HCT116 (cell line): ENCODE data around the gene ADORA1. TPM values are rescaled to one million over a fixed set of nuclear protein-coding genes. Genes with fewer than 3 reads are reported as not detected.

ENCODE experiments used
- ATAC-seq: fragments of 200-7000 bp; cut with Tn5 transposase; 2 replicates; pipeline ENCODE4 v1.9.1; 2020; ENCODE audit warnings: mild to moderate bottlenecking, moderate library complexity
- BruUV-seq: library from RNA; stranded (reverse); fragments of 400-500 nt; replicated peaks from 2 replicates; lab custom pipeline; 2021; lab: Mats Ljungman, UMichigan
- CTCF ChIA-PET: fragments of 300-600 bp; sonication (Branson Sonifier 250); formaldehyde crosslinking; loops from one replicate; lab custom pipeline; 2021; ENCODE audit warnings: antibody characterized with exemption; lab: Charles Lee
- POLR2A ChIA-PET: fragments of 300-600, 350-600 bp; sonication (Branson Sonifier 250); formaldehyde crosslinking; loops from one replicate; lab custom pipeline; 2021; ENCODE audit warnings: antibody characterized with exemption; lab: Charles Lee
- RAD21 ChIA-PET, 2 experiments: fragments of 300-600 bp; sonication (Branson Sonifier 250); formaldehyde crosslinking; loops; one replicate each; lab custom pipeline; 2023; ENCODE audit warnings: low total read pairs in 2 of 2; ENCODE audit not compliant: uncharacterized antibody in 2 of 2, unreplicated experiment in 2 of 2, low non-redundant PET in 1 of 2; lab: Charles Lee
- DNase-seq: peaks from one replicate; pipeline ENCODE4 v3.0.0-alpha.2; 2010; ENCODE audit warnings: low read depth, low spot score
- H2AFZ ChIP-seq: fragments of 200-600 bp; shearing (Covaris generic), sonication (generic); 2 replicates; pipeline ENCODE4 v1.6.1; 2017; ENCODE audit warnings: low read depth, mixed run types, mixed read lengths, antibody characterized with exemption, low read length; ENCODE audit not compliant: poor library complexity, severe bottlenecking
- H3K27ac ChIP-seq: 2 replicates; pipeline ENCODE4 v1.5.1; 2012; ENCODE audit warnings: low read depth, low read length
- H3K27me3 ChIP-seq: fragments of 200-600 bp; sonication (generic); 2 replicates; pipeline ENCODE4 v1.6.1; 2016; ENCODE audit warnings: mixed run types, low read length, mixed read lengths; ENCODE audit not compliant: insufficient read depth
- H3K36me3 ChIP-seq, 2 experiments: fragments of 200-500 bp in 1 of 2; fragments of 200-600 bp in 1 of 2; sonication (Bioruptor generic) in 1 of 2; sonication (generic) in 1 of 2; 2 replicates each; pipeline versions ENCODE4 v1.5.1 to v1.6.1; 2014 to 2016; ENCODE audit warnings: low read length in 2 of 2, inconsistent platforms in 1 of 2, mixed read lengths in 1 of 2, mixed run types in 1 of 2; ENCODE audit not compliant: insufficient read depth in 2 of 2, control insufficient read depth in 1 of 2
- H3K4me1 ChIP-seq, 2 experiments: fragments of 200-600 bp in 1 of 2; sonication (generic) in 1 of 2; 2 replicates each; pipeline versions ENCODE4 v1.5.1 to v1.6.1; 2012 to 2017; ENCODE audit warnings: low read length in 2 of 2, inconsistent platforms in 1 of 2, mild to moderate bottlenecking in 1 of 2, mixed read lengths in 1 of 2, mixed run types in 1 of 2, moderate library complexity in 1 of 2; ENCODE audit not compliant: insufficient read depth in 2 of 2, control insufficient read depth in 1 of 2
- H3K4me2 ChIP-seq: fragments of 200-600 bp; sonication (generic); 2 replicates; pipeline ENCODE4 v1.6.1; 2017; ENCODE audit warnings: mixed run types, low read length, mixed read lengths
- H3K4me3 ChIP-seq, 2 experiments: fragments of 200-600 bp in 1 of 2; sonication (generic) in 1 of 2; replicated peaks in 1 of 2; 2 replicates each; pipeline ENCODE4 v1.5.1; 2011 to 2016; ENCODE audit warnings: low read length in 2 of 2, control low read depth in 1 of 2, low read depth in 1 of 2, mild to moderate bottlenecking in 1 of 2, mixed read lengths in 1 of 2, mixed run types in 1 of 2
- H3K79me2 ChIP-seq: fragments of 200-600 bp; sonication (generic); 2 replicates; pipeline ENCODE4 v1.6.1; 2017; ENCODE audit warnings: mild to moderate bottlenecking, mixed run types, low read length, moderate library complexity, mixed read lengths; ENCODE audit not compliant: insufficient read depth
- H3K9ac ChIP-seq: fragments of 200-600 bp; sonication (generic); 2 replicates; pipeline ENCODE4 v1.6.1; 2016; ENCODE audit warnings: low read length, mixed read lengths
- H3K9me2 ChIP-seq: fragments of 200-600 bp; sonication (generic), shearing (Covaris generic); 2 replicates; pipeline ENCODE4 v1.6.1; 2017; ENCODE audit warnings: mixed run types, mild to moderate bottlenecking, moderate library complexity; ENCODE audit not compliant: insufficient read depth
- H3K9me3 ChIP-seq, 2 experiments: fragments of 200-500 bp in 1 of 2; fragments of 200-600 bp in 1 of 2; sonication (Bioruptor generic) in 1 of 2; sonication (generic) in 1 of 2; 2 replicates each; pipeline ENCODE4 v1.6.1; 2014 to 2017; ENCODE audit warnings: low read length in 2 of 2, mixed read lengths in 2 of 2, inconsistent platforms in 1 of 2, low read depth in 1 of 2, mild to moderate bottlenecking in 1 of 2, mixed run types in 1 of 2, moderate library complexity in 1 of 2; ENCODE audit not compliant: control insufficient read depth in 1 of 2, insufficient read depth in 1 of 2
- H4K20me1 ChIP-seq: fragments of 200-600 bp; sonication (generic), shearing (Covaris generic); 2 replicates; pipeline ENCODE4 v1.6.1; 2017; ENCODE audit warnings: mixed run types, mild to moderate bottlenecking, moderate library complexity; ENCODE audit not compliant: insufficient read depth
- EGR1 ChIP-seq: IDR thresholded peaks from 2 replicates; pipeline ENCODE4 v1.6.1; 2012; ENCODE audit warnings: low read depth
- MAX ChIP-seq: IDR thresholded peaks from 2 replicates; pipeline ENCODE4 v1.6.1; 2012
- POLR2A ChIP-seq: IDR thresholded peaks from 2 replicates; pipeline ENCODE4 v1.7.0; 2011; ENCODE audit warnings: borderline replicate concordance; ENCODE audit not compliant: insufficient read depth, insufficient read length; ENCODE audit errors: extremely low read depth
- REST ChIP-seq: IDR thresholded peaks from 2 replicates; pipeline ENCODE4 v1.6.1; 2012; ENCODE audit warnings: low read depth
- SP1 ChIP-seq: IDR thresholded peaks from 2 replicates; pipeline ENCODE4 v1.6.1; 2012; ENCODE audit warnings: low read depth
- ZFX ChIP-seq: fragments of 450-650 bp; IDR thresholded peaks from 2 replicates; pipeline ENCODE4 v1.6.1; 2017
- ZNF274 ChIP-seq: fragments of 200-500 bp; sonication (Bioruptor generic); IDR thresholded peaks from 2 replicates; pipeline ENCODE4 v1.6.1; 2014; ENCODE audit warnings: mild to moderate bottlenecking, low read depth, low read length, inconsistent platforms
- intact Hi-C: fragments of 100-400 bp; cut with micrococcal nuclease; formaldehyde crosslinking; loops from 2 replicates; pipeline ENCODE4 v1.10.0; 2022
- total RNA-seq: library from RNA; stranded (reverse); gene quantifications from one replicate; pipeline ENCODE4 v1.2.1, GENCODE V29; 2021; ENCODE audit not compliant: unreplicated experiment

Gene ADORA1
- total RNA-seq, 1 experiment from 2014 or later: 2.8 TPM

- TF ChIP-seq REST (no peak), SP1 (no peak), ZNF274 (no peak), EGR1 (no peak), POLR2A (no peak)
These were observed 72.5 kb downstream of the ADORA1 start (continued) for GRCh38 chr1:203199816-203200571.

GRCh38 chr1:203200916-203201315, 73.4 kb downstream of the ADORA1 start:
- H3K4me1 ChIP-seq: peaks cover 0 to 10% of the 10 kb centered on the region in 2 experiments; a peak in 2 of 4 replicates
- POLR2A ChIA-PET: no interaction called here
- no peak overlapping the region for H3K9ac ChIP-seq
- no peaks in the 10 kb centered on the region for H4K20me1 ChIP-seq
- no peaks in the 10 kb centered on the region for H3K9me2 ChIP-seq
- H3K4me2 ChIP-seq: no peak overlapping the region
- RAD21 ChIA-PET: no interaction called here
- no peak overlapping the region for H3K27ac ChIP-seq
- no TSS peak for BruUV-seq
- intact Hi-C loops: no loop called here
- CTCF ChIA-PET: no interaction called here
- no peak for DNase-seq
- H3K27me3 ChIP-seq: no peaks in the 10 kb centered on the region
- no peaks in the 10 kb centered on the region for H3K36me3 ChIP-seq
- no peak overlapping the region for H3K4me3 ChIP-seq
- no peak overlapping the region for H2AFZ ChIP-seq
- H3K9me3 ChIP-seq: no peaks in the 10 kb centered on the region
- TF ChIP-seq ZFX (no peak), MAX (no peak), POLR2A (no peak)
- TF ChIP-seq, all 23 proteins: peak for 0
- no peaks in the 10 kb centered on the region for H3K79me2 ChIP-seq
- ATAC-seq: no peak
